Omental fat pad (tissue), 4 donors: ENCODE data around the gene SNX30. TPM values are rescaled to one million over a fixed set of nuclear protein-coding genes. Genes with fewer than 3 reads are reported as not detected.
"Not testable (repeated sequence)": the region's sequence is repeated elsewhere in the genome, so short reads cannot be mapped to it uniquely, and the experiment has no call there.

Experiments used
- ATAC-seq: fragments of 150-250 bp; one replicate; pipeline ENCODE4 v1.9.1; 2016; ENCODE audit warnings: mild to moderate bottlenecking, moderate library complexity; ENCODE audit not compliant: low FRiP score
- DNase-seq: peaks from one replicate; pipeline ENCODE4 v3.0.0-alpha.2; 2019; ENCODE audit warnings: low spot score
- total RNA-seq, 4 donors: library from RNA; depleted of rRNA; stranded (reverse); fragments of >200 nt; gene quantifications; one replicate each; pipeline ENCODE4 v1.1.0, GENCODE V29; 2016
- TF ChIP-seq, protein P1 (sequence below), 3 donors: fragments of 450-650 bp; IDR thresholded peaks; one replicate each; pipeline ENCODE4 v1.5.1; 2016 to 2017; ENCODE audit warnings: antibody characterized with exemption in 3 of 3, mild to moderate bottlenecking in 3 of 3, moderate library complexity in 2 of 3

Gene SNX30
- total RNA-seq, 4 donors from 2014 or later, result 8.9 to 27.5 (median 11.6) TPM

DNA sequence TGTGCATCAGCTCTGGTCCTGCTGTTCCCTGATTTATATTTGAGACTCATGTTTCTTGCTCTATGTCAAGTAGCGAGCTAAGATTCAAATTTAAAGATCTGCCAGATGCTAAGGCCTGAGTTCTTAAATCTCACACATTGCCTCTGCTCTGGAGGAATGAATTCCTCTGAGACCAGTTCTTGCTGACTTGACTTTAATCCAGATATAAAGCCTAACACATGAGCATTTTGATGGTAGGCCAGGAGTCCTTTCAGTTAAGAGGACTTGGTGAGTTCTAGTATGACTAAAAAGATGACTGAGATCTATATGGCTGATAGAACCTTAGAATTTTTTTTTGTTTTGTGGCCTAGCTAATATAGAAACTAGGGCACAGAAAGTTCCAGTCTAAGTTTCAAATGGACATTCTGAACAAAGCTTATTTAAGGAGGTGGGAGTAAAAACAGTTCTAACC is 31.3 kb upstream of the SNX30 start:
- no peak for ATAC-seq
- no peak for DNase-seq
- TF ChIP-seq, protein P1, sequence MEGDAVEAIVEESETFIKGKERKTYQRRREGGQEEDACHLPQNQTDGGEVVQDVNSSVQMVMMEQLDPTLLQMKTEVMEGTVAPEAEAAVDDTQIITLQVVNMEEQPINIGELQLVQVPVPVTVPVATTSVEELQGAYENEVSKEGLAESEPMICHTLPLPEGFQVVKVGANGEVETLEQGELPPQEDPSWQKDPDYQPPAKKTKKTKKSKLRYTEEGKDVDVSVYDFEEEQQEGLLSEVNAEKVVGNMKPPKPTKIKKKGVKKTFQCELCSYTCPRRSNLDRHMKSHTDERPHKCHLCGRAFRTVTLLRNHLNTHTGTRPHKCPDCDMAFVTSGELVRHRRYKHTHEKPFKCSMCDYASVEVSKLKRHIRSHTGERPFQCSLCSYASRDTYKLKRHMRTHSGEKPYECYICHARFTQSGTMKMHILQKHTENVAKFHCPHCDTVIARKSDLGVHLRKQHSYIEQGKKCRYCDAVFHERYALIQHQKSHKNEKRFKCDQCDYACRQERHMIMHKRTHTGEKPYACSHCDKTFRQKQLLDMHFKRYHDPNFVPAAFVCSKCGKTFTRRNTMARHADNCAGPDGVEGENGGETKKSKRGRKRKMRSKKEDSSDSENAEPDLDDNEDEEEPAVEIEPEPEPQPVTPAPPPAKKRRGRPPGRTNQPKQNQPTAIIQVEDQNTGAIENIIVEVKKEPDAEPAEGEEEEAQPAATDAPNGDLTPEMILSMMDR (IDR thresholded peaks at IDR 0.05), result no peak

DNA sequence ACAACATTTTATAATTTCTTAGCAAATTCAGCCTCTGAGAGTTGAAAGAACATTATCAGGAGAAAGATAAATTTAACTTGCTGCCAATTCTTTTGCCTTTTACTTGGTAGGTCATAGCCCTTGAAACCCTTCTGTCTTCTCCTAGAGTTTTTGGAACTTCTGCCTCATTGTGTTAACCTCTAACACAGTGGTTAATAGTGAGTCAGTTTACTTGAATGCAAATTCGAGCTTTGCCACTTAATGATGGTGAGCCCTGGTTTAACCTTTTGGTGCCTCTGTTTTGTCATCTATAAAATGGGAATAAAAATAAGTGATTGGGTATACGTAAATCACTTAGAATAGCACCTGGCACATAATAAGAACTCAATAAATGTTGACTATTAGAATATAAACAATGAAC is 30.9 kb upstream of the SNX30 start:
- TF ChIP-seq, protein P1 (IDR thresholded peaks at IDR 0.05), result no peak
- no peak for ATAC-seq
- DNase-seq, result no peak

DNA sequence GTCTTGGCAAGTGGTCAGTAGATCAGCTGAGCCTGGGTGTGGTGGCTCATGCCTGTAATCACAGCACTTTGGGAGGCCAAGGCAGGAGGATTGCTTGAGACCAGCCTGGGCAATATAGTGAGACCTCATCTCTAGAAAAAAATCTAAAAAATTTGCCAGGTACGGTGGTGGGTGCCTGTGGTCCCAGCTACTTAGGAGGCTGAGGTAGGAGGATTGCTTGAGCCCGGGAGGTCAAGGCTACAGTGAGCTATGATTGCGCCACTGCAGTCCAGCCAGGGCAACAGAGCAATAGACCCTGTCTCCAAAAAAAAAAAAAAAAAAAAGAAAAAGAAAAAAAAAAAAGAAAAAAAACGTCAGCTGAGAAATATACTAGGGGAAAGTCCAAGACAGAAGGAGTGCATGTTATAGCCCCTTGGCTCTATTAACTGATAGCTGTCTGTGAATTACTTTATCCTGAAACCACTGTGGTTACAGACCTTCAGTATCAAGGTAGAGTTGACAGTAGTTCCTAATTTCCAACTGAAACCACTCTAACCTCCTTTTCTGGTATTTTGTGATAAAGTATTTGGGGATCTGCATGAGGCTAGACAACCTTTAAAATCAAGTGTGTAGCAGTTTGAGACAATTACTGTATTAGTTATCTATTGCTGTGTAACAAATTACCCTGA is 30.3 kb upstream of the SNX30 start:
- no peak for DNase-seq
- ATAC-seq, result no peak
- TF ChIP-seq, protein P1 (IDR thresholded peaks at IDR 0.05), result no peak

DNA sequence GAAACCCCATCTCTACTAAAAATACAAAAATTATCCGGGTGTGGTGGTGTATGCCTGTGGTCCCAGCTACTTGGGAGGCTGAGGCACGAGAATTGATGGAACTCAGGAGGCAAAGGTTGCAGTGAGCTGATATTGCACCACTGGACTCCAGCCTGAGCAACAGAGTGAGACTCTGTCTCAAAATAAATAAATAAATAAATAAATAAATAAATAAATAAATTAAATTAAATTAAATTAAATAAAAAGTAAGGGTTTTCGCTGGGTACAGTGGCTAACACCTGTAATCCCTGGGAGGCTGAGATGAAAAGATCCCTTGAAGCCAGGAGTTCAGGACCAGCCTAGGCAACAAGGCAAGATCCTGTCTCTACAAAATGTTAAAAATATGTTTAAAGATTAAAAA is 27.8 kb upstream of the SNX30 start:
- DNase-seq, ATAC-seq: not testable (repeated sequence)

DNA sequence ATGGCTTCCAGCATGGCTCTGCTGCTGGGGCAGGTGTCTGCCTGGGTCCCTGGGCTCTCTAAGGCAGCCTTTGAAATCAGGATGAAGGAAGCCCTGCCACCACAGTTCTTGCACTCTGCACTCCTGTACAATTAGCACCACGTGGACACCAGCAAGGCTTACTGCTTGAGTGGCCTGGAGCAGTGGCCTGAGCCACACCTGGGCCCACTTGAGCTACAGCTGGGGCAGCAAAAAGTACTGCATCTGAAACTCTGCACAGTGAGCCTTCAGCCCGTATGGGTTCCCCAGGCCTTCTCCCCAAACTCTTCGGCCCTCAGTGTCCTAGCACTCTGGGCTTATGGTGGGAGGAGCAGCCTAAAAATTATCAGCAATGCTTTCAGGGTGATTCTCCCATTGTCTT is 24.6 kb upstream of the SNX30 start:
- ATAC-seq, result no peak
- no peak for DNase-seq
- TF ChIP-seq, protein P1 (IDR thresholded peaks at IDR 0.05), result no peak

DNA sequence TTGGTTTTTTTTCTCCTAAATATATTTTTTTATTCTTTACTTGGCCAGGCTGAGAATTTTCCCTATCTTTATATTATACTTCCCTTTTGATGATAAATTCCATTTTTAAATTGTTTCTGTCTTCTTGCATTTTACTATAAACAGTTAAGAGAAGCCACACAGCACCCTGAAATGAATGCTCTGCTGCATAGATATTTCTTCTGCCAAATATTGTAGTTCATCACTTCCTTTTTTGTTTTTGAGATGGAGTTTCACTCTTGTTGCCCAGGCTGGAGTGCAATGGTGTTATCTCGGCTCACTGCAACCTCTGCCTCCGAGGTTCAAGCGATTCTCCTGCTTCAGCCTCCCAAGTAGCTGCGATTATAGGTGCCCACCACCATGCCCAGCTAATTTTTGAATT is 24.1 kb upstream of the SNX30 start:
- TF ChIP-seq, protein P1 (IDR thresholded peaks at IDR 0.05), result no peak
- no peak for ATAC-seq
- no peak for DNase-seq

DNA sequence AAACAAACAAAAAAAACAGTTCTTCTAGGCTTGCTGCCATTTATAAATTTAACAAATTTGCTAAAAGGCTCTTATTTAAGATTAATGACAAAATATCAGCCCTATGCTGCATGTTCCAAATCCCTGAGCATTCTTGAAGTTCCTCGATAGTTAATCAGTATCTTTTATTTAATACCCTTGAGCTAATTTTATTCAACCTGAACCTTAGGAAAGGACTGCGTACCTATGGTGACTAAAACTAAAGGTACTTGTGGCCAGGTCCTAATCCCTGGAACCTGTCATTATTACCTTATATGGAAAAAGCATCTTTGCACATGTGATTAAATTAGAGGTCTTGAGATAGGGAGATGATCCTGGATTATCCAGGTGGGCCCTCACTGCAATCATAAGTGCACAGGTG is 22.2 kb upstream of the SNX30 start:
- no peak for ATAC-seq
- TF ChIP-seq, protein P1 (IDR thresholded peaks at IDR 0.05), result no peak
- no peak for DNase-seq
